T47D (cell line): ENCODE results near the gene MPV17.

ENCODE experiments used
- DNase-seq, 2 experiments: peaks; one replicate each; pipeline versions ENCODE4 v3.0.0 to v3.0.0-alpha.2; 2011 to 2012; ENCODE audit warnings: low read depth in 1 of 2, low spot score in 1 of 2
- JUND ChIP-seq: IDR thresholded peaks from 2 replicates; pipeline ENCODE4 v1.6.1; 2012; ENCODE audit warnings: low read depth
- in situ Hi-C: cut with HindIII; loops from 2 replicates; pipeline ENCODE4 v1.10.0; 2016; ENCODE audit warnings: low sequenced_read_pairs, low pct_unique_long_range_greater_than_20kb

Gene MPV17

DNA sequence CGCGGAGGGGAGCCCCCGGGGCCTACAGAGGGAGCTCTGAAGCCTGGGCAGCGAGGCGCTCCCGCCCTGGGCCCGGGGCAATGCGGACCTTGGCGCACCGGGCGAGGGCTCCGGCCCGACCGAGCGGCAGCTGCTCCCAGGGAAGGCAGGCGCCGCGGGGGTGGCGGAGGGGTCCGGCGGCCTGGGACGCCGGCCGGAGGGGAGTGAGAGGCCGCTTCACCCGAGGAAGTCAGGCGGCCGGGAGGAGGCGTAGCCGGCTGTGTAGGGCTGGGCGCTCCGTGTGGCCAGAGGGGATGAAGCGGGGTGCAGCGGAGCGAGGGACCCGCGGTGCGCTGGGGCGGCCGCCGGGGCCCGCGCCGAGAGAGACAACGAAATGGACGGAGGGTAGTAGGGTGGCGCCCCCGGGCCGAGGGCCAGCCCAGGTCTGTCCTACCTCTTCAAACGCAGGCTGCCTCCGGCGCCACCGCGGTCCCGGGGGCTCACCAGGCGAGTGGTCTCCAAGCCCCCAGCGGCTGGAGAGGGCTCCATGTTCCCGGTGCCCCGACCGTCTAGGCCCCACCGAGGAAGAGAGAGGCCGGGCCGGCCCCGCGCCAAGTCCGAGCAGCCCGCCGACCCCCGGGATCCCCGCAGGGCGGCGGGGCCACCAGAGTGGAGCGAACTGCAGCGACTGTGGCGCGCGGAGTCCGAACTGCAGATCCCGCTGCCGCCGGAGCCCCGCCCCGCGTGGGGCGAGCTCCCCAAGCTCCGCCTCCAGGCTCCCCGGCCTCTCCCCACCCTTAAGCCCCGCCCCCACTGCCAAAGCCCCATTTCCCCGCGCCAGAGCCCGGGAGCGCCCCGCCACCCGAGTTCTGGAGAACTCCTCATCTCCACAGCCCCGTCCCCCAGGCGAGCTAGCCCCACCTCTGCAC is 60.3 kb downstream of the MPV17 start, which contains the start of gene SLC30A3:
SLC30A3 (minus strand) TSS at position 669 of the 908 bp plus-strand sequence; CDS start at position 528, 141 bp downstream.
- no peak for TF ChIP-seq JUND
- DNase-seq, result peak; percentile 57 to 94
- in situ Hi-C loops, result no loop called here

DNA sequence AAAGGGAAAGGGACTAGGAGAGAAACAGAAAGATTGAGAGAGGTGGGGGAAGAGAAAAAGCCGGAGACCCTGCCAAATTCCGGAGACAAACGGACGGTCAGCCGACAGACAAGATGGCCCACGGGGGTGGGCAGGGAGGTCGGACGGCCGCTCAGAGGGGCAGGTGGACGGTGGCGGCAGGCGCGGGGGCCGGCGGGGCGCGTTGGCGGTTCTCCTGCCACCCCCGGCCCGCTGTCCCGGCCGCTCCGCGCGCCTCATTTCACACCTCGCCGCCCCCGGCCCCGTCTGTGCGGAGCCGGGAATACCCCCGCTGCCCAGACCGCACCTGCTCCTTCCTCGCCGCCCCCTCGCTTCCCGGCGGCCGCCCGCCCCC is 61.0 kb downstream of the MPV17 start:
- in situ Hi-C loops, result no loop called here
- DNase-seq, result no peak
- TF ChIP-seq JUND, result no peak

DNA sequence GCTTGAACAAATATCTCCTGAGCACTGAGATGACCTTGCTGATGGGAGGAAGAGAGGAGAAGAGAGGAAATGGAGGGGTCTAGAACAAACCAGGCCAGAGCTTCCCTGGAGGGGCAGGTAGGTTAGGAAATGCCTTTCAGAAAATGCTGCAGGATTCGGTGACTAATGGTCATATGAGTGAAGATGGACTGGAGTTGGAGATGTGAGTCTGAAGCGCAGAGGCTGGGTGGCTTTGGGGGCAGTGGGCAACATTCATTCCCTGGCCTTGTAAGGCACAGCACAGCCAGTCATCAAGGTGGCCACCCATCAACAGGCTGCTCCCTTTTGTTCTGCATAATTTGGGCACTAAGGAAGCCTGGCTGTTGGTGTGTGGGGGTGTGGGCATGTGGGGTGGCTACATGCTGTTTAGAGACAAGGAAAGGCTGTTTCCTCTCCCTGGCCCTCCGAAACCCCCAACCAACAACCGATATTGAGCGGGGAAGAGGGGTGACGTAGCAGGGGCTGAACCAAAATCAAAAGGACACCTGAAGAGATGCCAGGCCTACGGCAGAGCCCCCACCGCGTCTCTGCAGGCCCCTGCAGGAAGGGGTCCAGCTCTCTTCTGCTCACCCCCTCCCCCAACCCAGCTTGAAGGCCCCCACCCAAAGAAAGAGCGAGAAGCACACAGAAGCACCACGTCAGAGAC is 61.5 kb downstream of the MPV17 start:
- no peak for TF ChIP-seq JUND
- DNase-seq, result no peak
- in situ Hi-C loops, result no loop called here
